ENCODE results near the gene C11orf24.

- no peak for TF ChIP-seq CTCF (IDR thresholded peaks at IDR 0.05)
- TF ChIP-seq POLR2A (IDR thresholded peaks at IDR 0.05), result no peak
These were observed 1.4 kb downstream of the C11orf24 start for GRCh38 chr11:68270196-68271022.
